Epidermal melanocyte (primary cell): Measurements from ENCODE around the gene SLC10A2.
A peak's percentile ranks its signal among the peaks of the same experiment; 100 is the strongest.

Experiments used
- DNase-seq: peaks from one replicate; pipeline ENCODE4 v3.0.0; 2011; ENCODE audit warnings: low spot score; ENCODE audit not compliant: insufficient read length

Gene SLC10A2

DNA sequence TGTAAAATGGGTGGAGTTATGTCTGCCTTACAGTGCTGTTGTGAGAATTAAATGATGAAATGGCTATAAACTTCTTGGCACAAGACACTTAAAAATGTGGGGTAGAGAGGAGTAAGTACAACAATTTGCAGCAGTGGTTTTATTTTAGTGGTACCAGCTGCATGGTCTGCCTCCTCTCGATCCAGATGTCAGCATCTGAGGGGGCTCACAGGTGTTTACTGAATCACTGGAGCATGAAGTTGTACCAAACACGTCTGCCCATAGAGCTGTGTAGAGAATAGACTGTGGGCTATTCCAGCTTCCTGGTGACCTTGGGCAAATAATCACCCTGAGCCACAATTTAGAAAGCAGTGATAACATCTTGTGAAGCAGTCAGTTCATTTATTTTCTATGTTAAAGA, 11.1 kb downstream of the SLC10A2 start:
- no peak for DNase-seq

DNA sequence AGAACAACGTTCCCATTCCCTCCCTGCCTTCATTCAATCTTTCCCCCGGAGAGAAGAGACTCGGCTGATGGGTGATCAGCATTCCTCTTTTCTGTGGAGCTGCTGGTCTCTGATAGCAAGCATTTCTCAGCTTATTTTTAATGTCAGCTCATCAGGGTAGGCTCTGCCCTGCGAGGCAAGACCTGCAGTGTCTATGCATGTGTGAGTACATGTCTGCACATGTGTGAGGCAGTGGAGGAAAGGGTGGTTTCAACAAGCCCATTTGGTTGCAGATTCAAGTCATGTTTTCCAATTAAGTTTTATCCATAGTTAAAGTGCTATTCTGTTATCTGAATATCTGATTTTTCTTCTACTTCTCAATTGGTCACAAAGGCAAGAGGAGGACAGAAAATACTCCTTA, 19.5 kb downstream of the SLC10A2 start:
- no peak for DNase-seq

DNA sequence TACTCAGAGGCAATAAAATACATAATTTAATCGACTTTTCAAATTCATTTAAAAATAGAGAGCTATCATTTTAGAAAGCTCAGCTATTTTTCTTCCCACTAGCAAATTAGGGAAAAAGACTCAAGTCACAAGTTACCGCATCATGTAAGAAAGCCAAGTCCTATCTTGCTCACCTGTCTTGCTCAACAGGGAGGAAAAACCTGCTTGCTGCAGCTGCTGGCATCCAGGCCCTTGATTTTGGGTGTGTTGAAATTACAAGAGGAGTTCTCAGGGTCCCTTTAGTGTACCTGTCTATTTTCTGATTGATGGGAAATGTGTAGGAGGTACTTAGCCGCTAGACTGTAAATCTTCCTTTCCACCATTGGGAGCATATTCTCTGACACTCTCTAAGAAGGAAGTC, 22.2 kb downstream of the SLC10A2 start:
- no peak for DNase-seq

GRCh38 chr13:103040006-103040405, 26.2 kb downstream of the SLC10A2 start:
- DNase-seq: no peak

DNA sequence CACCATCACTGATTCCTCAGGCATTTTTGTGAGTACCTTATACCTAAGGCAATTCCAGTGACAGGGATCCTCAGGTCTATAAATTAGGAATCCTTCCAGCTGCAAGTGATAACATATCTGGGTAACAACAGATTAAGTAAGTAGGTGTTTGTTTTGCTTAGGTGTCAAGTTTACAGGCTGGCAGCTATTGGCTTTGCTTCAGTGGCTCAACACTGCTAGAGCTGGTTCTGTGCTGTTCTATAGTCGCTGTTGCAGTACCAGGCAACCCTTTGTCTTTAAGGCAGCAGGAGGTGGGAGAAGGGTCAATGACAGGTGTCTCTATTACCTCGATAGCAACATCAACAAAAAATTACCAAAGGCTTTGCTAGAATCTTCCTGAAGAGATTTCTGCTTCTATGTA, 27.0 kb downstream of the SLC10A2 start:
- DNase-seq: no peak

GRCh38 chr13:103036268-103036667, 29.9 kb downstream of the SLC10A2 start:
- no peak for DNase-seq

GRCh38 chr13:103033999-103034398, 32.2 kb downstream of the SLC10A2 start:
- no peak for DNase-seq

GRCh38 chr13:103031332-103031873, 34.8 kb downstream of the SLC10A2 start:
- no peak for DNase-seq

DNA sequence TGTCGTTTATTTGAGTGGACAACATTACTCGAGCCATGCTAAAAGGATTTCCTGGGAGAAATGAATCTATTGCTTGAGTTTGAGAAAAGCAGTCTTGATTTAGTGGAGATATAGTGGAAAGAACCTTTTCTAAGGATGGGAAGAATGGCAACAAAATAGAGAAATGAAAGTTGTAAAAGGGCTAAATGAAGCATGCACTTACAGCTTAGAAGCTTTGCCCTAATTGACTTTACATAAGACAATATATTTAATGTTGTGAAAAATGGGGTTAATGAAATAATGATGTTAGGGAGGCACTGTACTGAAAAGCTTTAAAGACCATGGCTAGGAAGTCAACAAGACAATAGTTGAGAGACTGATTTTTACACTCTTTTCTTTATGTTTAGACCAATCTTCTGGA, 35.4 kb downstream of the SLC10A2 start:
- no peak for DNase-seq

DNA sequence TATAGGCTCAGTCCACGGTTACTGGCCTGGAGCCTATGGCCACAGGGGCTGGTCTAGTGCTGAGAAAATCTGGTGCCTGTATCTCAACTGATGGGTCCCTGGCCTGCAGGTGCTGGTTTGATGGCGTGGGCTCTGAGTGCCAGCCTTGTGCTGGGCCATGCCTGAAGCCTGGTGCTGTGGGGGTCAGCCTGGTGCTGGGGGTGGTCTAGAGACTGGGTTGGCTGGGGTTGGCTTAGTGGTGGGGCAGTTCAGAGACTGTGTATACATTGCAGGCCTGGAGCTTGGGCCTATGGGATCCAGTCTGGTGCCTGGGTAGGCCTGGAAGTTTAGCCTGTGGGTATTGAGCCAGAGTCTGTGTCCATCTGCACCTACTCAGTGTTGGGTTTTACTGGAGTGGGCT, 36.4 kb downstream of the SLC10A2 start:
- no peak for DNase-seq

GRCh38 chr13:103022336-103022735, 43.9 kb downstream of the SLC10A2 start:
- DNase-seq: no peak

DNA sequence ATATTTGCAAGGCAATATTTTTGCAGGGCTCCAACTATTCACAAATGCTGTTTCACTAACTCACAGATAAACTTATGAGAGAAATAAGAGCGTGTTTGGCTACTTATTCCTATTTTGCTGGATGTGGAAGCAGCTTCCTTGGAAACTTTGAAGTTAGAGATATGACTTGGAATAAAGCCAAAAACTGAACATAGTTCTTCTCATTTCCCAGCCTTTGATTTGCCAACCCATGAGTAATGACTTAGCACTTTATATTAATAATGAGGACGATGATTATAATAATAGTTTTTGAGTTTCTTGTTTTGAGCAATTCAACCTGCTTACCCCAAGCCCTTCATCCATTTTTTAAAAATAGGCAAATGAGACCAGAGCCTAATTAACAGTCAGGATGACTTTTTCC, 47.7 kb downstream of the SLC10A2 start:
- no peak for DNase-seq

DNA sequence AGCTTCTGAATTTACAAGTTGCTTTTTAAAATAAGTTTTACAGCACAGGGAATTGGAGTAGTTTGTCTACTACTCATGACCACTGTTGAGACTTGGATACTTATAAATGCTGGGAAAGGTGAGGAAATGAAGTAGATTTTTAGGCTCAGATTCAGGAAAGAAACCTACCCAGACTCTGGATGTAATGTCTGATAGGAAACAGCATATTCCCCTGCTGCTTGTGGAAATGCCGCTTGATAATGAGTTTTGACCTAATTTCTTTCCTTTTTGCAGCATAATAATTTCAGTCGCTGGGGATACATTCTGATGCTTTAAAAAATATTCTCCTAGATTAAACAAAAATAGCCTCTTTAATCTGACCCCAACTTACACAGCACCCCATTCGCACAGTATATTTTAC, 53.6 kb downstream of the SLC10A2 start:
- DNase-seq: no peak

DNA sequence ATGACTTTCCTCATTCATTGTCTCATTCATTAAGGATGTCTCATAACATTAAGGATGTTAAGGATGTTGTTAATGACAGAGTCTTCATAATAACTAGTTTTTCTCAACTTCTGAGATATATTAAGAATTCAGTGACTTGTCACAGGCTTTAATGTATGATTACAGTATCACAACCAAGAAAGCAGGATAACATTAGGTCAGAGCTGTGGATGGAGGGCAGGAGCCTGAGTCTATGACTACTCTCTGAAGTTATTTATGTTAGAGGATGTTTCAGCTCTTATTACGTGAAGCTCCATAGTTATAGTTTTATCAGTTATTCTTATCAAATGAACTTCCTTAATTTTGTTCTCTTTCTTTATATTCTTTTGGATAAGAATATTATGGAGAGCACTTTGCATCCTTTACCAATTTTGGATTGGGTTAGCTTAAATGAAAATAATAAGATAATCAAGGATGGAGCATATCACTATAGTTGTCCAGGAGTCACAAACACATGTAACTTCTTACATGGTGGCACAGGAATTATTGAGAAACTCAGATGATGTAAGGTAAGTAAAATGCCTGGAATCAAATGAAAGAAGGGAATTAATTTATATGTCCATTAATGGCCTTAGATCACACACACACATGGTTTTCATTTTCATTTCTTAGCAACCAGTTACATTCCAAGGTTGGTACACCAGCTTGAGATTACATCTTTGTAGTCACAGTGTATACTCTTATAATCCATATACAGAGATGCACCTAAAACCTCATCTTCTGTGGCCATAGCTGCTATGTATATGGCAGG, 57.0 kb downstream of the SLC10A2 start:
- no peak for DNase-seq

DNA sequence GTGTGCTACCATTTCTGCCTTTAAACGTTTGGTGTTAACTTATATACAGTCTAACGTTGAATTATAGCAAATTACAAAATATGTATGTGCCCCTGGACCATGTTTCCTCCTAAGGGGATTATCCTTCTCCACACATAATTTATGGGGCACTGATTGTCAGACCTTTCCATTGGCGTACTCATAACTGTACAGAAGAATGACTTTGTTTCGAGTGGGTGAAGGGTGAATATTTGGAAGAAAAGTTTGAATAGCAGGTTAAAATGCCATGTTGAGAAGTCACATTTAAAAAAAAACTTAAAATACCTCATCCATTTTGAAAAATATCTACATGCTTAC, 58.8 kb downstream of the SLC10A2 start:
- DNase-seq: no peak

- DNase-seq: peak; percentile 20
Observed at GRCh38 chr13:103006641-103007426, 59.4 kb downstream of the SLC10A2 start.

GRCh38 chr13:103004661-103005345, 61.4 kb downstream of the SLC10A2 start:
- no peak for DNase-seq

DNA sequence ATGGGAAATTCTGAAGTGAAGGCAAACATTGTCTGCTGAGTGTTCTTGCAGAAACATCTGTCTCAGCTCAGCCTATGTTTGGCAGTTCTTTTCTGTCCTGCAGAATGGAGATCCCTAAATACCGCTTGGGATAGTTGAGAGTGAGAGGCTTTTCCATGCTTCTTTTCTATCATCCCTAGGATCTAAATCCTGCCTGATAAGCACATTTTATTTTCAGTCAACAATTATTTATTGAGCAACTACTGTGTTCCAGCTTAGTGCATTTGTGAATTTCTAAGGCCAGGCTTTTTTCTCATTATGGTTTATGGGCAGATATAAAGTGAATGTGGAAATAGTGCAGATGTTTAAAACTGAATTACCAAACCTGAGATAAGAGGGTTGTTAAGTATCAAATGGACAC, 62.6 kb downstream of the SLC10A2 start:
- no peak for DNase-seq

DNA sequence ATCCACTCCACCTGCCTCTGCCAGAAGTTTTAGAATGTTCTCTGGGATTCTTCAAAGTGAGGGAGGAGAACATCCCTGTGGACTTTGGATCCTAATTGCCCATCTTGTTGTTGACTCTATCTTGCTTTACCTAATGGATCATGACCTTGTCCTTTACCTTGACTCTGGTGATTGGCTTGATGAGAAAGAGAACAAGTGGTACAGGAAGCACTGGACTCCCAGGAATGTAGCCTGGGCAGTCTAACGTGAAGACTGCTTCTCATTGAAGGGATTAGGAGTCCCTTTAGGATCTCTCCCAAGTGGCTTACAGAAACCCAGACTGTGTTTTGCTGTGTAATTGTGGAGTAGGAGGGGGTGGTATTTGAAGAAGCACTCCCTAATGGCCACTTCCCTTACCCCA, 63.9 kb downstream of the SLC10A2 start:
- no peak for DNase-seq

DNA sequence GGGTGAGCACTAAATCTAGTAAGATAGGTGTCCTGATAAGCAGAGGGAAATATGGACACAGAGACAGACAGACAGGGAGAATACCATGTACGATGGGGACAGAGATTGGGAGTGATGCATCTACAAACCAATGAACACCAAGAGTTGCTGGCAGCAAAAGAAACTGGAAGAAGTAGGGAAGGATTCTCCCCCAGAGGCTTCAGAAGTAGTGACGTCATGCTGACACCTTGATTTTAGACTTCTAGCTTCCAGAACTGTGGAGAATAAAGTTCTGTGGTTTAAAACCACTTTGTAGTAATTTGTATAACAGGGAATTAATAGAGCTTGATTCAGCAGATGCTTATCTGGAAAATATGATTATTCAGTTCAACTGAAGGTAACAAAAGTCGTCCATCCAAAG, 66.1 kb downstream of the SLC10A2 start:
- DNase-seq: no peak

- no peak for DNase-seq
Observed at GRCh38 chr13:102999499-102999898, 66.7 kb downstream of the SLC10A2 start.
